Adrenal gland (tissue), 5 donors: ENCODE measurements around the gene CLIP4.
A peak's percentile ranks its signal among the peaks of the same experiment; 100 is the strongest.

ENCODE experiments used
- POLR2A ChIP-seq, 2 donors: fragments of 450-650 bp; IDR thresholded peaks; one replicate each; pipeline ENCODE4 v1.6.1; 2017; ENCODE audit warnings: antibody characterized with exemption in 2 of 2, mild to moderate bottlenecking in 2 of 2, moderate library complexity in 1 of 2
- TF ChIP-seq, protein P1 (sequence below), 6 experiments: fragments of 450-650 bp in 4 of 6; fragments of 200-600 bp in 2 of 6; sonication (generic) in 1 of 6; IDR thresholded peaks; 1 replicate in 5 of 6; 2 replicates in 1 of 6; pipeline versions ENCODE4 v1.5.1 to v1.8.0; 2016 to 2021; ENCODE audit warnings: antibody characterized with exemption in 6 of 6, mild to moderate bottlenecking in 2 of 6, moderate library complexity in 1 of 6
- donor health status: DM: no; HTN: no; CAD: no.

DNA sequence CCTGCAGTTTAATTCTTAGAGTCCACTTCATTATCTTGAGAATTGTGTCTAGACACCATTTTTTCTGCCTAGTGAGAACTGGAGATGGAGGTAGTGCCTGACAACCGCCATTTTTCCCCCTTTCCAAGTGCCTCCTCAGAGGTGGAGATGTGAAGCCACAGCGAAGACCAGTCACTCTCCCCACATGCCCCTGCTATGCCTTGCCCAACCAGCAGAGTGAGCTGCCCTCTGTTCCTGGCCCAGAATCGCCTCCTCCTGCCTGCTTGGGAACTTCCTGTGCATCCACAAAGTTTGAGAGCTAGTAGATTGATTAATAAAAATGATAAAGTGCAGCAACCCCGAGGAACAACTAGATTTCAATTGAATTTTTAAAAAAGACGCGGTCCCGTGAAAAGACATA, 123.3 kb downstream of the CLIP4 start:
- TF ChIP-seq, protein P1, sequence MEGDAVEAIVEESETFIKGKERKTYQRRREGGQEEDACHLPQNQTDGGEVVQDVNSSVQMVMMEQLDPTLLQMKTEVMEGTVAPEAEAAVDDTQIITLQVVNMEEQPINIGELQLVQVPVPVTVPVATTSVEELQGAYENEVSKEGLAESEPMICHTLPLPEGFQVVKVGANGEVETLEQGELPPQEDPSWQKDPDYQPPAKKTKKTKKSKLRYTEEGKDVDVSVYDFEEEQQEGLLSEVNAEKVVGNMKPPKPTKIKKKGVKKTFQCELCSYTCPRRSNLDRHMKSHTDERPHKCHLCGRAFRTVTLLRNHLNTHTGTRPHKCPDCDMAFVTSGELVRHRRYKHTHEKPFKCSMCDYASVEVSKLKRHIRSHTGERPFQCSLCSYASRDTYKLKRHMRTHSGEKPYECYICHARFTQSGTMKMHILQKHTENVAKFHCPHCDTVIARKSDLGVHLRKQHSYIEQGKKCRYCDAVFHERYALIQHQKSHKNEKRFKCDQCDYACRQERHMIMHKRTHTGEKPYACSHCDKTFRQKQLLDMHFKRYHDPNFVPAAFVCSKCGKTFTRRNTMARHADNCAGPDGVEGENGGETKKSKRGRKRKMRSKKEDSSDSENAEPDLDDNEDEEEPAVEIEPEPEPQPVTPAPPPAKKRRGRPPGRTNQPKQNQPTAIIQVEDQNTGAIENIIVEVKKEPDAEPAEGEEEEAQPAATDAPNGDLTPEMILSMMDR (IDR thresholded peaks at IDR 0.05), result peak; percentile 32 to 52 (median 44)
- no peak for TF ChIP-seq POLR2A (IDR thresholded peaks at IDR 0.05)
